Measurements from ENCODE around the gene MCEE. TPM values are rescaled to one million over a fixed set of nuclear protein-coding genes. Genes with fewer than 3 reads are reported as not detected.
"Not testable (repeated sequence)": the region's sequence is repeated elsewhere in the genome, so short reads cannot be mapped to it uniquely, and the experiment has no call there.

Gene MCEE
- total and polyA plus RNA-seq, 4 donors, result 13.1 to 57.6 (median 23.9) TPM

DNA sequence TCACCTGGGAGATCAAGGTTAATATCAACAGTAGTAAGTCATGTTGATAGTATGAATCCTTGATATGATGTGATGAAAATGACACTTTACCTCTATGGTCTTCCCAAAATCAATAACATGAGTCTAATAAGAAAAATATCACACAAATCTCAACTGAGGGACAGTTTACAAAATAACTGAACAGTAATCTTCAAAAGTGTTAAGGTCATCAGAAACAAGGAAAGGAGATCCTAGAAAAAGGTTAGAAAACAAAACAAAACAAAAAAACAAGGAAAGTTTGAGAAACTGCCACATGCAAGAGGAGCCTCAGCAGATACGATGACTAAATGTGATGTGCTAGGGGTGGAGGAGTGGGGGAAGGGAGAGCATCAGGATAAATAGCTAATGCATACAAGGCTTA is 16.2 kb downstream of the MCEE start (continued):
- TF ChIP-seq, protein P1, sequence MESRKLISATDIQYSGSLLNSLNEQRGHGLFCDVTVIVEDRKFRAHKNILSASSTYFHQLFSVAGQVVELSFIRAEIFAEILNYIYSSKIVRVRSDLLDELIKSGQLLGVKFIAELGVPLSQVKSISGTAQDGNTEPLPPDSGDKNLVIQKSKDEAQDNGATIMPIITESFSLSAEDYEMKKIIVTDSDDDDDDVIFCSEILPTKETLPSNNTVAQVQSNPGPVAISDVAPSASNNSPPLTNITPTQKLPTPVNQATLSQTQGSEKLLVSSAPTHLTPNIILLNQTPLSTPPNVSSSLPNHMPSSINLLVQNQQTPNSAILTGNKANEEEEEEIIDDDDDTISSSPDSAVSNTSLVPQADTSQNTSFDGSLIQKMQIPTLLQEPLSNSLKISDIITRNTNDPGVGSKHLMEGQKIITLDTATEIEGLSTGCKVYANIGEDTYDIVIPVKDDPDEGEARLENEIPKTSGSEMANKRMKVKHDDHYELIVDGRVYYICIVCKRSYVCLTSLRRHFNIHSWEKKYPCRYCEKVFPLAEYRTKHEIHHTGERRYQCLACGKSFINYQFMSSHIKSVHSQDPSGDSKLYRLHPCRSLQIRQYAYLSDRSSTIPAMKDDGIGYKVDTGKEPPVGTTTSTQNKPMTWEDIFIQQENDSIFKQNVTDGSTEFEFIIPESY (IDR thresholded peaks at IDR 0.05), result no peak
- TF ChIP-seq SP1 (IDR thresholded peaks at IDR 0.05) (no peak), FOXA2 (IDR thresholded peaks at IDR 0.05) (no peak), RXRA (IDR thresholded peaks at IDR 0.05) (no peak), JUND (IDR thresholded peaks at IDR 0.05) (no peak), YY1 (IDR thresholded peaks at IDR 0.05) (no peak)
- TF ChIP-seq, protein P2, sequence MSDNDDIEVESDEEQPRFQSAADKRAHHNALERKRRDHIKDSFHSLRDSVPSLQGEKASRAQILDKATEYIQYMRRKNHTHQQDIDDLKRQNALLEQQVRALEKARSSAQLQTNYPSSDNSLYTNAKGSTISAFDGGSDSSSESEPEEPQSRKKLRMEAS (IDR thresholded peaks at IDR 0.05), result no peak

- 97% methylated on average over 2 of the region's 2 CpGs for WGBS
- no peak overlapping the region for H3K27ac ChIP-seq (ENCODE audit: low read depth in 1 of 2, low read length in 2 of 2)
- H3K4me1 ChIP-seq (ENCODE audit: control insufficient read depth in 4 of 4, insufficient read depth in 4 of 4, low read length in 3 of 4), result peaks cover 0 to 7% (median 5%) of the 10 kb centered on the region in 4 donors
- H3K9ac ChIP-seq (ENCODE audit: low read depth in 1 of 2, low read length in 2 of 2), result no peak overlapping the region
- H3K27me3 ChIP-seq (ENCODE audit: control insufficient read depth in 4 of 4, insufficient read depth in 4 of 4, low read length in 3 of 4), result no peaks in the 10 kb centered on the region
- H3K4me3 ChIP-seq (ENCODE audit: low read depth in 1 of 3, low read length in 3 of 3), result no peak overlapping the region
- H3K36me3 ChIP-seq (ENCODE audit: control insufficient read depth in 4 of 4, insufficient read depth in 3 of 4, low read depth in 1 of 4, low read length in 3 of 4), result peaks cover 0 to 7% (median 2%) of the 10 kb centered on the region in 4 donors
- H3K9me3 ChIP-seq (ENCODE audit: control insufficient read depth in 4 of 4, low read length in 3 of 4), result peaks cover 0 to 5% (median 0%) of the 10 kb centered on the region in 4 donors
- DNase-seq (ENCODE audit: low spot score), result no peak
- TF ChIP-seq CTCF (IDR thresholded peaks at IDR 0.05; ENCODE audit: low read depth, low read length, missing input control) (no peak), FOXA1 (IDR thresholded peaks at IDR 0.05) (no peak)
Measured at GRCh38 chr2:71108091-71108490, 21.9 kb downstream of the MCEE start.

DNA sequence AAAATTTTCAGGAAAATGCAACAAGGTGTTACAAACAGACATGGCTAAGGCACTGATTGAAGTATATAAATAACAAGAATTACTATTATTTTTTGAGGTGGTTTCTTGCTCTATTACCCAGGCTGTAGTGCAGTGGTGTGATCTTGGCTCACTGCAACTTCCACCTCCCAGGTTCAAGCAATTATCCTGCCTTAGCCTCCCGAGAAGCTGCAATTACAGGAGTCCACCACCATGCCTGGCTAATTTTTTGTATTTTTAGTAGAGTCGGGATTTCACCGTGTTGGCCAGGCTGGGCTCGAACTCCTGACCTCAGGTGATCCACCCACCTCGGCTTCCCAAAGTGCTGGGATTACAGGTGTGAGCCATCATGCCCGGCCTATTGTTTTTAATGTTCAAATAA is 23.6 kb downstream of the MCEE start:
- H3K36me3 ChIP-seq (ENCODE audit: control insufficient read depth in 4 of 4, insufficient read depth in 3 of 4, low read depth in 1 of 4, low read length in 3 of 4); DNase-seq (ENCODE audit: low spot score); H3K9ac ChIP-seq (ENCODE audit: low read depth in 1 of 2, low read length in 2 of 2); H3K27ac ChIP-seq (ENCODE audit: low read depth in 1 of 2, low read length in 2 of 2); H3K27me3 ChIP-seq (ENCODE audit: control insufficient read depth in 4 of 4, insufficient read depth in 4 of 4, low read length in 3 of 4); H3K9me3 ChIP-seq (ENCODE audit: control insufficient read depth in 4 of 4, low read length in 3 of 4); H3K4me1 ChIP-seq (ENCODE audit: control insufficient read depth in 4 of 4, insufficient read depth in 4 of 4, low read length in 3 of 4); H3K4me3 ChIP-seq (ENCODE audit: low read depth in 1 of 3, low read length in 3 of 3): not testable (repeated sequence)
- WGBS, result 88% methylated on average over 6 of the region's 6 CpGs

GRCh38 chr2:71103809-71104208 is 26.2 kb downstream of the MCEE start:
- DNase-seq (ENCODE audit: low spot score), result no peak
- 92% methylated on average over 5 of the region's 5 CpGs for WGBS
- Histone ChIP-seq H3K9ac (ENCODE audit: low read depth in 1 of 2, low read length in 2 of 2) (no peak overlapping the region), H3K27ac (ENCODE audit: low read depth in 1 of 2, low read length in 2 of 2) (no peak overlapping the region), H3K9me3 (ENCODE audit: control insufficient read depth in 4 of 4, low read length in 3 of 4) (peaks cover 0 to 5% (median 0%) of the 10 kb centered on the region in 4 donors), H3K4me3 (ENCODE audit: low read depth in 1 of 3, low read length in 3 of 3) (no peak overlapping the region), H3K27me3 (ENCODE audit: control insufficient read depth in 4 of 4, insufficient read depth in 4 of 4, low read length in 3 of 4) (no peaks in the 10 kb centered on the region), H3K4me1 (ENCODE audit: control insufficient read depth in 4 of 4, insufficient read depth in 4 of 4, low read length in 3 of 4) (no peaks in the 10 kb centered on the region), H3K36me3 (ENCODE audit: control insufficient read depth in 4 of 4, insufficient read depth in 3 of 4, low read depth in 1 of 4, low read length in 3 of 4) (no peaks in the 10 kb centered on the region)
- TF ChIP-seq RAD21 (IDR thresholded peaks at IDR 0.05), result no peak
- TF ChIP-seq, protein P1 (IDR thresholded peaks at IDR 0.05), result no peak
- no peak for TF ChIP-seq SP1 (IDR thresholded peaks at IDR 0.05)
- TF ChIP-seq JUND (IDR thresholded peaks at IDR 0.05), result no peak
- TF ChIP-seq ATF3 (IDR thresholded peaks at IDR 0.05), result no peak
- no peak for TF ChIP-seq HNF4A (conservative IDR thresholded peaks at IDR 0.05)
- TF ChIP-seq, protein P2 (IDR thresholded peaks at IDR 0.05), result no peak
- TF ChIP-seq FOXA1 (IDR thresholded peaks at IDR 0.05), result no peak
- TF ChIP-seq HNF4G (IDR thresholded peaks at IDR 0.05), result no peak
- no peak for TF ChIP-seq YY1 (IDR thresholded peaks at IDR 0.05)
- TF ChIP-seq EGR1 (IDR thresholded peaks at IDR 0.05; ENCODE audit: low read depth in 2 of 2), result no peak
- TF ChIP-seq TAF1 (conservative IDR thresholded peaks at IDR 0.05), result no peak
- TF ChIP-seq NR2F2 (IDR thresholded peaks at IDR 0.05), result no peak
- no peak for TF ChIP-seq FOXA2 (IDR thresholded peaks at IDR 0.05)
- TF ChIP-seq GABPA (IDR thresholded peaks at IDR 0.05 in 1 of 2, conservative IDR thresholded peaks at IDR 0.05 in 1 of 2), result no peak
- TF ChIP-seq CTCF (IDR thresholded peaks at IDR 0.05; ENCODE audit: low read depth, low read length, missing input control), result no peak

Data from liver (tissue), 9 donors.